IPS-20b (cell line): ENCODE data around the gene LPCAT2.

Experiments used
- H3K27ac ChIP-seq: one replicate; pipeline ENCODE4 v1.5.1; 2013; ENCODE audit warnings: low read length
- H3K27me3 ChIP-seq: 2 replicates; pipeline ENCODE4 v1.6.1; 2013; ENCODE audit warnings: mild to moderate bottlenecking, low read length, inconsistent platforms; ENCODE audit not compliant: insufficient read depth
- H3K36me3 ChIP-seq: 2 replicates; pipeline ENCODE4 v1.6.1; 2013; ENCODE audit warnings: low read depth, mild to moderate bottlenecking, inconsistent platforms, low read length, moderate library complexity; ENCODE audit not compliant: insufficient read depth
- H3K4me1 ChIP-seq: 2 replicates; pipeline ENCODE4 v1.6.1; 2013; ENCODE audit warnings: mild to moderate bottlenecking, control low read depth, inconsistent platforms, low read length, moderate library complexity; ENCODE audit not compliant: insufficient read depth
- H3K4me3 ChIP-seq: 2 replicates; pipeline ENCODE4 v1.5.1; 2013; ENCODE audit warnings: mild to moderate bottlenecking, low read length, inconsistent platforms
- H3K9ac ChIP-seq: 2 replicates; pipeline ENCODE4 v1.6.1; 2013; ENCODE audit warnings: low read depth, mild to moderate bottlenecking, inconsistent platforms, low read length, moderate library complexity
- H3K9me3 ChIP-seq: 2 replicates; pipeline ENCODE4 v1.6.1; 2013; ENCODE audit warnings: mild to moderate bottlenecking, low read depth, low read length, inconsistent platforms; ENCODE audit not compliant: insufficient read depth

The LPCAT2 gene

GRCh38 chr16:55534756-55535155 lies 25.9 kb downstream of the LPCAT2 start:
- Histone ChIP-seq H3K27ac (no peak overlapping the region), H3K9ac (no peak overlapping the region), H3K4me3 (no peak overlapping the region), H3K36me3 (no peaks in the 10 kb centered on the region), H3K4me1 (peaks cover 5% of the 10 kb centered on the region; the same call in 1 of the 2 replicates), H3K9me3 (no peaks in the 10 kb centered on the region), H3K27me3 (no peaks in the 10 kb centered on the region)

GRCh38 chr16:55539049-55539448 lies 30.2 kb downstream of the LPCAT2 start:
- H3K27ac ChIP-seq = no peak overlapping the region
- H3K9ac ChIP-seq = no peak overlapping the region
- H3K4me3 ChIP-seq = no peak overlapping the region
- no peaks in the 10 kb centered on the region for H3K36me3 ChIP-seq
- H3K27me3 ChIP-seq = no peaks in the 10 kb centered on the region
- H3K4me1 ChIP-seq = peaks cover 5% of the 10 kb centered on the region; the same call in 1 of the 2 replicates
- H3K9me3 ChIP-seq = no peaks in the 10 kb centered on the region

- H3K27ac ChIP-seq = no peak overlapping the region
- H3K4me3 ChIP-seq = no peak overlapping the region
- no peaks in the 10 kb centered on the region for H3K27me3 ChIP-seq
- H3K4me1 ChIP-seq = peaks cover 5% of the 10 kb centered on the region; the same call in 1 of the 2 replicates
- no peaks in the 10 kb centered on the region for H3K9me3 ChIP-seq
- no peak overlapping the region for H3K9ac ChIP-seq
- no peaks in the 10 kb centered on the region for H3K36me3 ChIP-seq
Observed at GRCh38 chr16:55539488-55539887, 30.6 kb downstream of the LPCAT2 start.

GRCh38 chr16:55540221-55540620 lies 31.3 kb downstream of the LPCAT2 start:
- Histone ChIP-seq H3K9me3 (no peaks in the 10 kb centered on the region), H3K4me3 (no peak overlapping the region), H3K36me3 (no peaks in the 10 kb centered on the region), H3K9ac (no peak overlapping the region), H3K27ac (no peak overlapping the region), H3K4me1 (peaks cover 5% of the 10 kb centered on the region; the same call in 1 of the 2 replicates), H3K27me3 (no peaks in the 10 kb centered on the region)

- Histone ChIP-seq H3K9ac (no peak overlapping the region), H3K4me3 (no peak overlapping the region), H3K27ac (no peak overlapping the region), H3K9me3 (no peaks in the 10 kb centered on the region), H3K4me1 (peaks cover 5% of the 10 kb centered on the region; the same call in 1 of the 2 replicates), H3K36me3 (no peaks in the 10 kb centered on the region), H3K27me3 (no peaks in the 10 kb centered on the region)
Observed at GRCh38 chr16:55542459-55543082, 33.7 kb downstream of the LPCAT2 start.

- no peaks in the 10 kb centered on the region for H3K9me3 ChIP-seq
- peaks cover 5% of the 10 kb centered on the region; the same call in 1 of the 2 replicates for H3K4me1 ChIP-seq
- H3K27ac ChIP-seq = no peak overlapping the region
- H3K27me3 ChIP-seq = no peaks in the 10 kb centered on the region
- H3K4me3 ChIP-seq = no peak overlapping the region
- no peaks in the 10 kb centered on the region for H3K36me3 ChIP-seq
- H3K9ac ChIP-seq = no peak overlapping the region
Observed at GRCh38 chr16:55543472-55543871, 34.6 kb downstream of the LPCAT2 start.

- H3K4me1 ChIP-seq = no peaks in the 10 kb centered on the region
- no peak overlapping the region for H3K4me3 ChIP-seq
- H3K27me3 ChIP-seq = no peaks in the 10 kb centered on the region
- H3K27ac ChIP-seq = no peak overlapping the region
- H3K9ac ChIP-seq = no peak overlapping the region
- H3K36me3 ChIP-seq = no peaks in the 10 kb centered on the region
- H3K9me3 ChIP-seq = no peaks in the 10 kb centered on the region
Observed at GRCh38 chr16:55552621-55553020, 43.7 kb downstream of the LPCAT2 start.

- H3K27ac ChIP-seq = no peak overlapping the region
- no peaks in the 10 kb centered on the region for H3K4me1 ChIP-seq
Observed at GRCh38 chr16:55555436-55555835, 46.6 kb downstream of the LPCAT2 start.

GRCh38 chr16:55557186-55557585 lies 48.3 kb downstream of the LPCAT2 start:
- Histone ChIP-seq H3K36me3 (no peaks in the 10 kb centered on the region), H3K4me3 (no peak overlapping the region), H3K27ac (no peak overlapping the region), H3K4me1 (no peaks in the 10 kb centered on the region), H3K9me3 (no peaks in the 10 kb centered on the region), H3K27me3 (no peaks in the 10 kb centered on the region), H3K9ac (no peak overlapping the region)

More at GRCh38 chr16:55555436-55555835, 46.6 kb downstream of the LPCAT2 start:
- no peaks in the 10 kb centered on the region for H3K36me3 ChIP-seq
- no peak overlapping the region for H3K4me3 ChIP-seq
- no peaks in the 10 kb centered on the region for H3K27me3 ChIP-seq
- H3K9ac ChIP-seq = no peak overlapping the region
- H3K9me3 ChIP-seq = no peaks in the 10 kb centered on the region

- no peak overlapping the region for H3K4me3 ChIP-seq
- no peaks in the 10 kb centered on the region for H3K36me3 ChIP-seq
- no peaks in the 10 kb centered on the region for H3K9me3 ChIP-seq
- H3K27ac ChIP-seq = no peak overlapping the region
- H3K4me1 ChIP-seq = no peaks in the 10 kb centered on the region
- no peak overlapping the region for H3K9ac ChIP-seq
- H3K27me3 ChIP-seq = no peaks in the 10 kb centered on the region
Observed at GRCh38 chr16:55559233-55559632, 50.4 kb downstream of the LPCAT2 start.

GRCh38 chr16:55559933-55560516 lies 51.2 kb downstream of the LPCAT2 start:
- H3K27me3 ChIP-seq = no peaks in the 10 kb centered on the region
- no peaks in the 10 kb centered on the region for H3K36me3 ChIP-seq
- no peaks in the 10 kb centered on the region for H3K9me3 ChIP-seq
- no peak overlapping the region for H3K27ac ChIP-seq
- H3K4me1 ChIP-seq = no peaks in the 10 kb centered on the region
- no peak overlapping the region for H3K4me3 ChIP-seq
- H3K9ac ChIP-seq = no peak overlapping the region

GRCh38 chr16:55561319-55561848 lies 52.5 kb downstream of the LPCAT2 start:
- Histone ChIP-seq H3K9ac (no peak overlapping the region), H3K9me3 (no peaks in the 10 kb centered on the region), H3K27ac (no peak overlapping the region), H3K4me3 (no peak overlapping the region), H3K4me1 (no peaks in the 10 kb centered on the region), H3K27me3 (no peaks in the 10 kb centered on the region), H3K36me3 (no peaks in the 10 kb centered on the region)
